HepG2 (cell line): ENCODE measurements around the gene PLSCR1.

Experiments used
- CTCF ChIP-seq: sonication (generic); formaldehyde crosslinking; IDR thresholded peaks from 2 replicates; pipeline ENCODE4 v1.5.0; 2020; ENCODE audit warnings: mild to moderate bottlenecking, missing genetic modification reagents, moderate library complexity
- EHMT2 ChIP-seq: fragments of 200-600 bp; sonication (generic); IDR thresholded peaks from 2 replicates; pipeline ENCODE4 v1.7.0; 2017; ENCODE audit warnings: antibody characterized with exemption, low read depth, low read length, borderline replicate concordance
- EZH2 ChIP-seq: conservative IDR thresholded peaks from 2 replicates; pipeline ENCODE4 v1.6.1; 2012; ENCODE audit warnings: mild to moderate bottlenecking, low read depth, low read length, moderate library complexity
- GATAD2A ChIP-seq: IDR thresholded peaks from 2 replicates; pipeline ENCODE4 v1.6.1; 2016
- POLR2A ChIP-seq, 2 experiments: IDR thresholded peaks; 2 replicates each; pipeline ENCODE4 v1.6.1; 2011; ENCODE audit warnings: low read depth in 2 of 2, low read length in 2 of 2, mild to moderate bottlenecking in 1 of 2, moderate library complexity in 1 of 2; ENCODE audit not compliant: insufficient read depth in 1 of 2
- RFX5 ChIP-seq: IDR thresholded peaks from 2 replicates; pipeline ENCODE4 v1.6.1; 2011; ENCODE audit warnings: low read depth, low read length, improper control_type of control experiment
- SNRNP70 ChIP-seq: fragments of 200-400 bp; formaldehyde crosslinking; IDR thresholded peaks from 2 replicates; pipeline ENCODE4 v1.6.1; 2017; ENCODE audit warnings: mild to moderate bottlenecking, low read depth, low read length, moderate library complexity
- ZFX ChIP-seq: sonication (generic); formaldehyde crosslinking; IDR thresholded peaks from 2 replicates; pipeline ENCODE4 v1.4.0; 2020; ENCODE audit warnings: mild to moderate bottlenecking, low read depth, missing genetic modification reagents, moderate library complexity
- ZNF660 ChIP-seq: sonication (generic); formaldehyde crosslinking; IDR thresholded peaks from 2 replicates; pipeline ENCODE4 v1.5.1; 2020; ENCODE audit warnings: mild to moderate bottlenecking, low read depth, missing genetic modification reagents, borderline replicate concordance
- TF ChIP-seq, protein P1 (sequence below): sonication (generic); formaldehyde crosslinking; IDR thresholded peaks from 2 replicates; pipeline ENCODE4 v1.4.0; 2020; ENCODE audit warnings: missing genetic modification reagents

DNA sequence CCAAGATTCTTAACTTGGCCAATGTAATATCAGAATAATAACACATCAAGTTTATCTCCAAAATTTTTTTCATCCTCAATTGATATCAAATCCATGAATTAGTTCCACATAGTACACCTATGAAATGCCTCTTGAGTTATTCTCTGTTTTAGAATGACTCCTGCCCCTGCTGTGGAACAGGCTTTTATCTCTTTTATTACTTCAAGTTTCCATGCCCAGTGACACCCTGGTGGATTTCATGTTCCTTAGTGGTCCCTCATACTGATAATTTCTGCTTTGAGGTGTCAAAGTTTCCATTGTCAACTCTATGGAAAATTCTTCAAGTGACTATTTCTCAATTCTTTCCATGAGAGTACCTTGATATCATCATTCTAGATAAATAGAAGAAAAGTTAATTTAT is 24.6 kb downstream of the PLSCR1 start:
- TF ChIP-seq EHMT2 (no peak), CTCF (CRISPR knock-in tag) (no peak), ZNF660 (CRISPR knock-in tag) (no peak), GATAD2A (CRISPR knock-in tag) (no peak), POLR2A (IDR thresholded peaks at IDR 0.05; ENCODE audit: insufficient read depth in 1 of 2, low read depth in 2 of 2, low read length in 2 of 2) (no peak), SNRNP70 (no peak), ZFX (CRISPR knock-in tag) (no peak), RFX5 (no peak), EZH2 (no peak)
- TF ChIP-seq, protein P1, sequence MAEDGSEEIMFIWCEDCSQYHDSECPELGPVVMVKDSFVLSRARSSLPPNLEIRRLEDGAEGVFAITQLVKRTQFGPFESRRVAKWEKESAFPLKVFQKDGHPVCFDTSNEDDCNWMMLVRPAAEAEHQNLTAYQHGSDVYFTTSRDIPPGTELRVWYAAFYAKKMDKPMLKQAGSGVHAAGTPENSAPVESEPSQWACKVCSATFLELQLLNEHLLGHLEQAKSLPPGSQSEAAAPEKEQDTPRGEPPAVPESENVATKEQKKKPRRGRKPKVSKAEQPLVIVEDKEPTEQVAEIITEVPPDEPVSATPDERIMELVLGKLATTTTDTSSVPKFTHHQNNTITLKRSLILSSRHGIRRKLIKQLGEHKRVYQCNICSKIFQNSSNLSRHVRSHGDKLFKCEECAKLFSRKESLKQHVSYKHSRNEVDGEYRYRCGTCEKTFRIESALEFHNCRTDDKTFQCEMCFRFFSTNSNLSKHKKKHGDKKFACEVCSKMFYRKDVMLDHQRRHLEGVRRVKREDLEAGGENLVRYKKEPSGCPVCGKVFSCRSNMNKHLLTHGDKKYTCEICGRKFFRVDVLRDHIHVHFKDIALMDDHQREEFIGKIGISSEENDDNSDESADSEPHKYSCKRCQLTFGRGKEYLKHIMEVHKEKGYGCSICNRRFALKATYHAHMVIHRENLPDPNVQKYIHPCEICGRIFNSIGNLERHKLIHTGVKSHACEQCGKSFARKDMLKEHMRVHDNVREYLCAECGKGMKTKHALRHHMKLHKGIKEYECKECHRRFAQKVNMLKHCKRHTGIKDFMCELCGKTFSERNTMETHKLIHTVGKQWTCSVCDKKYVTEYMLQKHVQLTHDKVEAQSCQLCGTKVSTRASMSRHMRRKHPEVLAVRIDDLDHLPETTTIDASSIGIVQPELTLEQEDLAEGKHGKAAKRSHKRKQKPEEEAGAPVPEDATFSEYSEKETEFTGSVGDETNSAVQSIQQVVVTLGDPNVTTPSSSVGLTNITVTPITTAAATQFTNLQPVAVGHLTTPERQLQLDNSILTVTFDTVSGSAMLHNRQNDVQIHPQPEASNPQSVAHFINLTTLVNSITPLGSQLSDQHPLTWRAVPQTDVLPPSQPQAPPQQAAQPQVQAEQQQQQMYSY (CRISPR knock-in tag): no peak
